Endothelial cell (in vitro differentiated cells): Measurements from ENCODE around the gene LCN6. TPM values are rescaled to one million over a fixed set of nuclear protein-coding genes. Genes with fewer than 3 reads are reported as not detected.

Source experiments
- DNase-seq: peaks from one replicate; pipeline ENCODE4 v3.0.0; 2021; ENCODE audit warnings: low spot score
- H3K27ac Mint-ChIP-seq: one replicate; pipeline ENCODE4 v1.8.0; 2021; ENCODE audit warnings: mixed read lengths, inconsistent platforms; ENCODE audit not compliant: unreplicated experiment
- H3K27me3 Mint-ChIP-seq: one replicate; pipeline ENCODE4 v1.8.0; 2021; ENCODE audit warnings: mild to moderate bottlenecking, moderate library complexity, mixed read lengths, inconsistent platforms; ENCODE audit not compliant: unreplicated experiment
- H3K36me3 Mint-ChIP-seq: one replicate; pipeline ENCODE4 v1.8.0; 2021; ENCODE audit warnings: mild to moderate bottlenecking, low read depth, mixed read lengths, inconsistent platforms; ENCODE audit not compliant: unreplicated experiment
- H3K4me1 Mint-ChIP-seq: one replicate; pipeline ENCODE4 v1.8.0; 2021; ENCODE audit warnings: mild to moderate bottlenecking, mixed read lengths, inconsistent platforms; ENCODE audit not compliant: unreplicated experiment
- H3K4me3 Mint-ChIP-seq: one replicate; pipeline ENCODE4 v1.8.0; 2021; ENCODE audit warnings: mild to moderate bottlenecking, mixed read lengths, inconsistent platforms; ENCODE audit not compliant: unreplicated experiment
- H3K9me3 Mint-ChIP-seq: one replicate; pipeline ENCODE4 v1.8.0; 2021; ENCODE audit warnings: mixed read lengths, inconsistent platforms; ENCODE audit not compliant: unreplicated experiment
- total RNA-seq: library from RNA; stranded (reverse); fragmentation: NEBNext Ultra II Directional; extraction: Animal tissue kit (Norgen Biotek cat#: 25700); gene quantifications from one replicate; pipeline ENCODE4 v1.2.1, GENCODE V29; 2021; ENCODE audit not compliant: unreplicated experiment
- TF ChIP-seq, protein P1 (sequence below): fragments of 200-600 bp; sonication (generic); IDR thresholded peaks from one replicate; pipeline ENCODE4 v1.5.0; 2021; ENCODE audit warnings: antibody characterized with exemption; ENCODE audit not compliant: unreplicated experiment

The LCN6 gene
- total RNA-seq, 1 donor from 2014 or later, result not detected

DNA sequence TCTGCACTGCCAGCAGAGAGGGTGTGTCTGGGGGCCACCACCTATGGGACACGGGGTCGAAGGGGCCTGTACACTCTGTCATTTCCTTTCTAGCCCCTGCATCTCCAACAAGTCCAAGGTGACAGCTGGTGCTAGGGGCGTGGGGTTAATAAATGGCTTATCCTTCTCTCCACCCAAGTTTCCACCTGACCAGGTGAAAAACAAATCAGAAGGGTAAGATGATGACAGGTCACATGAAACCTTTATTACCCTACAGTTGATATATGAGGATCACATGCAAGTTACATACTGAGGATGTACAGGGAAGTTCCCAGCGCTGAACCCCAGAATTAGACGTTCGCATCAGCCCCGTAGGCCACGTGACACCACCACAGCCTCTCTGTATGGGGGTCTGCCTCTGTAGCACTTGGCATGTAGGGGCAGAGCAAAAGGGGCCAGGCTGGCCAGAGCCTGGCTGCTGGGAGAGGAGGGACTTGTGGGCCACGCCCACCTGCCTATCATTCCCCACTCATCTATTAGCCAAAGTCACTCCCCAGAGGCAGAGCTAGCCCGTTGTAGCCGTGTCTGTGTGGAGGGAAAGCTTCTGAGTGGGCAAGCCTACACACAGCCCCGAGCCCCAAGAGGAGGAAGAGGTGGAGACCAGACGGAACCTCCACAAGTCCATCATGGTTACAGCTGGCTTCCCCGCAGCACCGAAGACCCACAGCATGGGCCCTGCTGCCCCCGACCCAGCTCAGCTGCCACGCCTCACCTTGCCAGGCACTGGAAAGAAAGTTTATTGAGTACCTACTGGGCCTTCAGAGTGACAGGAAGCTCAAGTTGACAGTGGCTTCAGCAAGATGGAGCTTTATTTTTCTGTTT is 45.0 kb upstream of the LCN6 start:
- DNase-seq, result no peak
- no peak overlapping the region for H3K4me3 Mint-ChIP-seq
- TF ChIP-seq, protein P1, sequence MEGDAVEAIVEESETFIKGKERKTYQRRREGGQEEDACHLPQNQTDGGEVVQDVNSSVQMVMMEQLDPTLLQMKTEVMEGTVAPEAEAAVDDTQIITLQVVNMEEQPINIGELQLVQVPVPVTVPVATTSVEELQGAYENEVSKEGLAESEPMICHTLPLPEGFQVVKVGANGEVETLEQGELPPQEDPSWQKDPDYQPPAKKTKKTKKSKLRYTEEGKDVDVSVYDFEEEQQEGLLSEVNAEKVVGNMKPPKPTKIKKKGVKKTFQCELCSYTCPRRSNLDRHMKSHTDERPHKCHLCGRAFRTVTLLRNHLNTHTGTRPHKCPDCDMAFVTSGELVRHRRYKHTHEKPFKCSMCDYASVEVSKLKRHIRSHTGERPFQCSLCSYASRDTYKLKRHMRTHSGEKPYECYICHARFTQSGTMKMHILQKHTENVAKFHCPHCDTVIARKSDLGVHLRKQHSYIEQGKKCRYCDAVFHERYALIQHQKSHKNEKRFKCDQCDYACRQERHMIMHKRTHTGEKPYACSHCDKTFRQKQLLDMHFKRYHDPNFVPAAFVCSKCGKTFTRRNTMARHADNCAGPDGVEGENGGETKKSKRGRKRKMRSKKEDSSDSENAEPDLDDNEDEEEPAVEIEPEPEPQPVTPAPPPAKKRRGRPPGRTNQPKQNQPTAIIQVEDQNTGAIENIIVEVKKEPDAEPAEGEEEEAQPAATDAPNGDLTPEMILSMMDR, result no peak
- H3K27me3 Mint-ChIP-seq, result peaks cover 3% of the 10 kb centered on the region
- no peak overlapping the region for H3K27ac Mint-ChIP-seq
- no peaks in the 10 kb centered on the region for H3K9me3 Mint-ChIP-seq
- H3K36me3 Mint-ChIP-seq, result peaks cover 5% of the 10 kb centered on the region
- peaks cover 21% of the 10 kb centered on the region for H3K4me1 Mint-ChIP-seq

- Mint-ChIP-seq H3K36me3 (peaks cover 5% of the 10 kb centered on the region), H3K4me1 (peaks cover 21% of the 10 kb centered on the region), H3K4me3 (peak overlapping the region; percentile 76), H3K27ac (peak overlapping the region; percentile 30), H3K9me3 (no peaks in the 10 kb centered on the region), H3K27me3 (peaks cover 3% of the 10 kb centered on the region)
- DNase-seq, result no peak
- TF ChIP-seq, protein P1, result no peak
Measured at GRCh38 chr9:136792321-136793085, 44.2 kb upstream of the LCN6 start.

DNA sequence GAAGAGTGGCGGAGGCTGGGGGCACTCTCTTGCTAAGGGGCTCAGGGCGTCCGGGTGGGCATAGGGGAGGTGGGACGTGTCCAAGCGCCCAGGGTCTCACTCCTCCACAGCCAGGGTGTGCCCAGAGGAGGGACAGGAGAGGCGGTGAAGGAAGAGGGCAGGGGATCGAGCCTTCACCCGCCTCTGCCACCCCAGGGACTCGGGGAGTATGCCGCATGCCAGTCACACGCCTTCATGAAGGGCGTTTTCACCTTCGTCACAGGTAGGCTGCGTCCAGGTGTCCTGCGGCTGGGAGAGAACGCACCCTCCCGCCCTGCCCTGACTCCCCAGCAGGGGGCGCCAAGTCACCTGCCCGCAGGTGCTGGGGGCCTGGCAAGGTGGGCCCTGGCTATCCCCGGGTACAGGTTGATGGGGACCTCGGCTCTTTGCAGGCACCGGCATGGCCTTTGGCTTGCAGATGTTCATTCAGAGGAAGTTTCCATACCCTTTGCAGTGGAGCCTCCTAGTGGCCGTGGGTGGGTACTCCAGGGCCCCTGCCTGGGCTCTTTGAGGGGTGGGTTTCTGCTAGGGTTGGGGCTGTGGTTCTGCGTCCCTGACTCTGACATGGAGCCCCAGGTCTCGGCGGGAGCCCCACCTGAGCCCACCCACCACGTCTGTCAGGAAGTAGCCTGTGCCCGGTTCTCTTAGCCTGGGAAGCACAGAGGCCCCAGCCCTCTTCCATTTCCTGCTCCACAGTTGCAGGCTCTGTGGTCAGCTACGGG is 43.4 kb upstream of the LCN6 start:
- no peaks in the 10 kb centered on the region for H3K27me3 Mint-ChIP-seq
- no peaks in the 10 kb centered on the region for H3K9me3 Mint-ChIP-seq
- H3K27ac Mint-ChIP-seq, result peak overlapping the region; percentile 30
- H3K36me3 Mint-ChIP-seq, result peaks cover 5% of the 10 kb centered on the region
- TF ChIP-seq, protein P1, result peak; percentile 100
- peak; percentile 56 for DNase-seq
- H3K4me1 Mint-ChIP-seq, result peaks cover 15% of the 10 kb centered on the region
- peak overlapping the region; percentile 82 for H3K4me3 Mint-ChIP-seq

- TF ChIP-seq, protein P1, result no peak
- peak; percentile 100 for DNase-seq
- Mint-ChIP-seq H3K9me3 (no peaks in the 10 kb centered on the region), H3K4me1 (peaks cover 8% of the 10 kb centered on the region), H3K27me3 (no peaks in the 10 kb centered on the region), H3K27ac (peak within 1 kb of the TSS; percentile 30), H3K4me3 (peak within 1 kb of the TSS; percentile 82), H3K36me3 (peaks cover 5% of the 10 kb centered on the region)
Measured at GRCh38 chr9:136790640-136791515, 42.6 kb upstream of the LCN6 start, which contains the start of gene TMEM141. Gene TMEM141 (plus strand): TSS chr9:136791344. CDS start chr9:136791371, 27 bp downstream.
